ENCODE results near the gene RBMS3. TPM values are rescaled to one million over a fixed set of nuclear protein-coding genes. Genes with fewer than 3 reads are reported as not detected.

RBMS3 gene
- total and polyA plus RNA-seq, 2 experiments from 2014 or later, result 34.9 to 37.1 TPM

- no peak for TF ChIP-seq CTCF (IDR thresholded peaks at IDR 0.05; ENCODE audit: poor library complexity)
- TF ChIP-seq EZH2phosphoT487 (IDR thresholded peaks at IDR 0.05; ENCODE audit: low read depth, severe bottlenecking, unreplicated experiment), result no peak
- TF ChIP-seq EZH2 (IDR thresholded peaks at IDR 0.05; ENCODE audit: borderline replicate concordance), result no peak
- Histone ChIP-seq H3K9me2 (replicated peaks; ENCODE audit: insufficient read depth) (no peaks in the 10 kb centered on the region), H3K36me3 (replicated peaks; ENCODE audit: insufficient read depth, low read depth) (no peaks in the 10 kb centered on the region), H3K27ac (no peak overlapping the region), H3K4me2 (no peak overlapping the region), H3K27me3 (no peaks in the 10 kb centered on the region), H3K4me3 (no peak overlapping the region), H3K79me2 (peaks cover 1% of the 10 kb centered on the region), H2AFZ (no peak overlapping the region), H3K4me1 (ENCODE audit: insufficient read depth) (no peaks in the 10 kb centered on the region), H4K20me1 (ENCODE audit: insufficient read depth, poor library complexity, severe bottlenecking) (no peaks in the 10 kb centered on the region), H3K9me3 (ENCODE audit: low read depth) (no peaks in the 10 kb centered on the region)
- WGBS (ENCODE audit: low lambda C conversion rate, missing lambda C conversion rate), result 78% methylated on average over 4 of the region's 4 CpGs
- DNase-seq (ENCODE audit: low spot score), result no peak
Observed at GRCh38 chr3:29567501-29567900, 286.6 kb downstream of the RBMS3 start.

- Histone ChIP-seq H3K36me3 (replicated peaks; ENCODE audit: insufficient read depth, low read depth) (no peaks in the 10 kb centered on the region), H3K9me3 (ENCODE audit: low read depth) (no peaks in the 10 kb centered on the region), H3K27me3 (no peaks in the 10 kb centered on the region), H3K9me2 (replicated peaks; ENCODE audit: insufficient read depth) (no peaks in the 10 kb centered on the region), H3K4me3 (no peak overlapping the region), H2AFZ (no peak overlapping the region), H3K27ac (no peak overlapping the region), H3K4me2 (no peak overlapping the region), H4K20me1 (ENCODE audit: insufficient read depth, poor library complexity, severe bottlenecking) (no peaks in the 10 kb centered on the region), H3K79me2 (peaks cover 9% of the 10 kb centered on the region), H3K4me1 (ENCODE audit: insufficient read depth) (no peaks in the 10 kb centered on the region)
- WGBS (ENCODE audit: low lambda C conversion rate, missing lambda C conversion rate), result 74% methylated on average over 2 of the region's 2 CpGs
- DNase-seq (ENCODE audit: low spot score), result no peak
- TF ChIP-seq EZH2phosphoT487 (IDR thresholded peaks at IDR 0.05; ENCODE audit: low read depth, severe bottlenecking, unreplicated experiment) (no peak), CTCF (IDR thresholded peaks at IDR 0.05; ENCODE audit: poor library complexity) (no peak), EZH2 (IDR thresholded peaks at IDR 0.05; ENCODE audit: borderline replicate concordance) (no peak)
Observed at GRCh38 chr3:29568355-29568754, 287.5 kb downstream of the RBMS3 start.

GRCh38 chr3:29576181-29576580 is 295.3 kb downstream of the RBMS3 start:
- TF ChIP-seq CTCF (IDR thresholded peaks at IDR 0.05; ENCODE audit: poor library complexity), result no peak
- TF ChIP-seq EZH2phosphoT487 (IDR thresholded peaks at IDR 0.05; ENCODE audit: low read depth, severe bottlenecking, unreplicated experiment), result no peak
- no peak for TF ChIP-seq EZH2 (IDR thresholded peaks at IDR 0.05; ENCODE audit: borderline replicate concordance)
- Histone ChIP-seq H2AFZ (no peak overlapping the region), H3K4me3 (no peak overlapping the region), H3K9me2 (replicated peaks; ENCODE audit: insufficient read depth) (no peaks in the 10 kb centered on the region), H4K20me1 (ENCODE audit: insufficient read depth, poor library complexity, severe bottlenecking) (no peaks in the 10 kb centered on the region), H3K9me3 (ENCODE audit: low read depth) (no peaks in the 10 kb centered on the region), H3K79me2 (peaks cover 31% of the 10 kb centered on the region), H3K36me3 (replicated peaks; ENCODE audit: insufficient read depth, low read depth) (no peaks in the 10 kb centered on the region), H3K4me1 (ENCODE audit: insufficient read depth) (no peaks in the 10 kb centered on the region), H3K27me3 (no peaks in the 10 kb centered on the region), H3K27ac (no peak overlapping the region), H3K4me2 (no peak overlapping the region)
- 100% methylated on average over 1 of the region's 1 CpG for WGBS (ENCODE audit: low lambda C conversion rate, missing lambda C conversion rate)
- no peak for DNase-seq (ENCODE audit: low spot score)

GRCh38 chr3:29576675-29577074 is 295.8 kb downstream of the RBMS3 start:
- H3K4me2 ChIP-seq, result no peak overlapping the region
- H3K27me3 ChIP-seq, result no peaks in the 10 kb centered on the region
- H4K20me1 ChIP-seq (ENCODE audit: insufficient read depth, poor library complexity, severe bottlenecking), result no peaks in the 10 kb centered on the region
- H2AFZ ChIP-seq, result no peak overlapping the region
- H3K27ac ChIP-seq, result no peak overlapping the region
- no peaks in the 10 kb centered on the region for H3K4me1 ChIP-seq (ENCODE audit: insufficient read depth)
- H3K4me3 ChIP-seq, result no peak overlapping the region
- no peak for TF ChIP-seq EZH2 (IDR thresholded peaks at IDR 0.05; ENCODE audit: borderline replicate concordance)
- no peak for TF ChIP-seq EZH2phosphoT487 (IDR thresholded peaks at IDR 0.05; ENCODE audit: low read depth, severe bottlenecking, unreplicated experiment)
- no peak for TF ChIP-seq CTCF (IDR thresholded peaks at IDR 0.05; ENCODE audit: poor library complexity)
- no peaks in the 10 kb centered on the region for H3K36me3 ChIP-seq (replicated peaks; ENCODE audit: insufficient read depth, low read depth)
- no peak for DNase-seq (ENCODE audit: low spot score)
- H3K79me2 ChIP-seq, result peaks cover 31% of the 10 kb centered on the region
- no peaks in the 10 kb centered on the region for H3K9me3 ChIP-seq (ENCODE audit: low read depth)
- H3K9me2 ChIP-seq (replicated peaks; ENCODE audit: insufficient read depth), result no peaks in the 10 kb centered on the region

Data from hepatocyte (in vitro differentiated cells).